ENCODE results near the gene RAC2.

DNA sequence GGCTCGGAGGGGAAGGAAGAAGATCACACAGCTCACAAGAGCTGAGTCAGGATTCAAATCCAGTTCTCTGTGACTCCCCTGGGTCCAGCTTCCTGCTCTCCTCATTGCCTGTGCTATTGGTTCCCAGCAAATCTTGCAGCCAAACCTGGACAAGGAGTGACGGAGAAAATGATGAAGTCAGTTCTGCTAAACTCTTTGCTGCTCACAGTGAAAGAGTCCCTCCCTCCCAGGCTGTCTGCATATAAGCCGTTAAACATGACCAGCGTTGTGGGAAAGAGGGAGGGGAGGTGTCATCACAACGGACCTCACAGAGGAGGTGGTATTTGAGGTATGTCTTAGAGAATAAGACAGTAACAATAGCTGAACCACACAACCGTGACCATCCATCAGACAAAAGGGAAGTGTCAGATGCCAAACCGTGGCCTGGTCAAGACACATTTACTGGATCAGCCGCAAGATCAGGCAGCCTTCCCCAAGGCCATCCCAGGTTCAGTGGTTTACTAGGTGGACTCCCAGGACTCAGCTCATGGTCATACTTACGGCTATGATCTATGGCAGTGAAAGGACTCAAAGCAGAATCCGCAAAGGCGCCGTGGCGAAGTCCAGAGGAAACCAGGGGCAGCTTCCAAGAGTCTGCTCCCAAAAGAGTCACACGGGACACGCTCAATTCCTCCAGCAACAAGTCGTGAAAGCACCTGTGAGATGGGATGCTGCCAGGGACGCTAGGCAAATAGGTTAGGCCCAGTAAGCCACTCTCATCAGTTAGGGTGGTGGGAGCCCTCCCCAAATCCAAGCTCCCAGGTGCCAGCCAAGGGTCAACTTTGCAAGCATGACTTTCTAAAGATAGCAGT lies 35.5 kb upstream of the RAC2 start:
- TF ChIP-seq, protein P1, sequence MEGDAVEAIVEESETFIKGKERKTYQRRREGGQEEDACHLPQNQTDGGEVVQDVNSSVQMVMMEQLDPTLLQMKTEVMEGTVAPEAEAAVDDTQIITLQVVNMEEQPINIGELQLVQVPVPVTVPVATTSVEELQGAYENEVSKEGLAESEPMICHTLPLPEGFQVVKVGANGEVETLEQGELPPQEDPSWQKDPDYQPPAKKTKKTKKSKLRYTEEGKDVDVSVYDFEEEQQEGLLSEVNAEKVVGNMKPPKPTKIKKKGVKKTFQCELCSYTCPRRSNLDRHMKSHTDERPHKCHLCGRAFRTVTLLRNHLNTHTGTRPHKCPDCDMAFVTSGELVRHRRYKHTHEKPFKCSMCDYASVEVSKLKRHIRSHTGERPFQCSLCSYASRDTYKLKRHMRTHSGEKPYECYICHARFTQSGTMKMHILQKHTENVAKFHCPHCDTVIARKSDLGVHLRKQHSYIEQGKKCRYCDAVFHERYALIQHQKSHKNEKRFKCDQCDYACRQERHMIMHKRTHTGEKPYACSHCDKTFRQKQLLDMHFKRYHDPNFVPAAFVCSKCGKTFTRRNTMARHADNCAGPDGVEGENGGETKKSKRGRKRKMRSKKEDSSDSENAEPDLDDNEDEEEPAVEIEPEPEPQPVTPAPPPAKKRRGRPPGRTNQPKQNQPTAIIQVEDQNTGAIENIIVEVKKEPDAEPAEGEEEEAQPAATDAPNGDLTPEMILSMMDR (IDR thresholded peaks at IDR 0.05), result no peak
- TF ChIP-seq POLR2A (IDR thresholded peaks at IDR 0.05), result no peak
- TF ChIP-seq POLR2AphosphoS5 (IDR thresholded peaks at IDR 0.05), result no peak
